Measurements from ENCODE around the gene KCNG4.

DNA sequence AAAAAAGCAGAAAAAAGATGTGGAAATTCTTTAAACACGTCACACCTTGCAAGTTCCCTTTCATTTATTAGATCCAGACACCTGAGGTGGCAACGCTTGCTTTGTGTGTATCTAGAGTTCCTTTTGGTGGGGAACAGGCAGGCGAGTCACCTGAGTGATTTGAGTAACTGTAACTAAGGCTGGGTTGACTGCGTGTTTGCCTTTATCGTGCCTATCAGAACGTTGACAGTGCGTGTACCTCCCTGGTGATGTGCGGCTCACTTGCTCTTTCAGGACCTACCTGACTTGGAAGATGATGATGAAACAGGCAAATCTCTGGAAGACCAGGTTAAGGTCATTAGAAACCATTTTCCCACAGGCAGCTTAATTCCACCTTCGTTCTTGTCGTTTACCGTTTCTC lies 65.4 kb downstream of the KCNG4 start:
- no peak for TF ChIP-seq POLR2AphosphoS5 (IDR thresholded peaks at IDR 0.05; ENCODE audit: borderline replicate concordance, low read depth, low read length)
- no peak for TF ChIP-seq EZH2 (IDR thresholded peaks at IDR 0.05)
- TF ChIP-seq FOXP2 (optimal IDR thresholded peaks at IDR 0.05; ENCODE audit: control extremely low read depth, extremely low read length, insufficient read depth) = no peak
